Measurements from ENCODE around the gene YPEL2.
"Not testable (repeated sequence)": the region's sequence is repeated elsewhere in the genome, so short reads cannot be mapped to it uniquely, and the experiment has no call there.

YPEL2 gene

DNA sequence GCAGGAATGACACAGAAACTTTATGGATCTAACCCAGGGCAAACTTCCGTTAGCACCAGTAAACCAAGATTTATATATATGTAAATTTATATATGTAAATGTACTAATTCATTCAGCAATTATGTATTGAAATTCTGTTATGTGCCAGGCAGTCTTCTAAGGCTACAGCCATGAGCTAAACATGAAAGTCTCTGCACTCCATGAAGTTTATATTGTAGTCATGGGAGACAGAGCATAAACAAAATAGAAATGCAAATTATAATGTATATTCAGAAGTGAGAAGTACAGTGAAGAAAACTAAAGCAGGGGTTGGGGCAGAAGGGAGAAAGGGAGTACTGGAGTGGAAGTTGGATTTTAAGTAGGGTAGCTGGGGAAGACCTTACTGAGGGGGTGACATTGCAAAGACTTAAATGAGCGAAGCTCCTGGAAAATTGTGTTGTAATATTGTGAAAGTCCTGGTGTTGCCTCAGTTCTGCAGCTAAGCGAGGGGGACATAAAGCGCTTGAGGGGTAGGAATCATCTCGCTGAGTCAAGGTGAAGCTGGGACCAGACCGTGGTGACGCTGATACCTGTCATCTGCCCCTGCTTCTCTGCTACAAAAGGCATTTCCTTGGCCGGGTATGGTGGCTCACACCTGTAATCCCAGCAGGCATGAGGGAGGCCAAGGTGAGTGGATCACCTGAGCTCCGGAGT is 64.8 kb downstream of the YPEL2 start:
- in situ Hi-C loops (cut with MboI; ENCODE audit: low pct_unique_long_range_greater_than_20kb, low sequenced_read_pairs) = no loop called here
- DNase-seq = no peak

DNA sequence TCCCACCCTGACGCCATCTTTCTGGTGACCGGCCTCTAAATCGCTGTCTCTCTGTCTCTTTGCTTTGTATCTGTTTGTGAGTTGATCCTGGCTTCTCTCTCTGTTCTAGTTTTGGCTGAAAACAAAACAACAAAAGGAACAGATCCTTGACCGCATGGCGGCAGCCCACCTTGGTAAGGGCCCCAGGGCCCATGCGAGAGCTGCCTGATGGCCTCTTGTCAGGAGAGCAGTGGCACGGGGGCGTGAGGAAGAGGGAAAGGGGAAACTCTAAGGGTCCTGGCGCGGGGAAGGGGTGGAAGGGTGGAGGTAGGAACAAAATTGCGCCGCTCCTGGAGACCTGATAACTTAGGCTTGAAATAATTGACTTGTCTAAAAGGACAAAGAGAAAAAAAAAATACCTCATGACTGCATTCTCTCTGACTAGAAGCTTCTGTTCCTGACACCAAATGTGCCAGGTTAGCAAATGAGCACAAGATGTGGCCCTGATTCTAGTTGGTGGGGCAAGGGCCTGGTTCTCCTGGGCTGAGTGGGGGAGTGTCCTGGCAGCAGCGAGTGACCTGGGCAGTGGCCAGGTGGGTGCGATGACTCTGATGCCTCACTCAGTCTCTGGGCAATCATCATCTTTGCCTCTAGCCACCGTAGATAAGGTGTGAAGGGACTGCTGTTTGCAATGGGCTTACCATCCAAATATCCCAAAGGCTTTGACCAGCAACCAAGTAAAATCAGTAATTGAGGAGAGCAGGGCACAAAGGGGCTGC is 66.0 kb downstream of the YPEL2 start:
- no peak for DNase-seq
- in situ Hi-C loops (cut with MboI; ENCODE audit: low pct_unique_long_range_greater_than_20kb, low sequenced_read_pairs) = no loop called here

DNA sequence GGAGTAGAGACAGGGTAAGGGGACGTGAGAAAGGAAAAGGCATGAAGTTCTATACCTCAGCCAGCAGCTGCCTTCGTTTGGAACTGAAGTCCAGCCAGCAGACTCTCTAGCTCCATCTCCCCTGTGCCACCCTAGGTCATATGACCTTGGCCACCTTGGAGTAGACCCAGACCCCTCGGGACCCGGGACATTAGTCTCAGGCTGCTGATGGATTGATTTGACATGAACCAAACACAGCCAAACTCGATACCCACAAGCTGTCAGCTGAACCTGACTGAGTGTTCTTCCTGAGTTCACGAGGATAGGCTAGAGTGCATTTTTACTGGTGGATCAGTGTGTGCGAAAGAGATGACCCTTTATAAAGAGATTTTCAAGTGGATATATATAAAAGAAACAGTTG is 68.5 kb downstream of the YPEL2 start:
- in situ Hi-C loops (cut with MboI; ENCODE audit: low pct_unique_long_range_greater_than_20kb, low sequenced_read_pairs) = no loop called here
- DNase-seq = no peak

DNA sequence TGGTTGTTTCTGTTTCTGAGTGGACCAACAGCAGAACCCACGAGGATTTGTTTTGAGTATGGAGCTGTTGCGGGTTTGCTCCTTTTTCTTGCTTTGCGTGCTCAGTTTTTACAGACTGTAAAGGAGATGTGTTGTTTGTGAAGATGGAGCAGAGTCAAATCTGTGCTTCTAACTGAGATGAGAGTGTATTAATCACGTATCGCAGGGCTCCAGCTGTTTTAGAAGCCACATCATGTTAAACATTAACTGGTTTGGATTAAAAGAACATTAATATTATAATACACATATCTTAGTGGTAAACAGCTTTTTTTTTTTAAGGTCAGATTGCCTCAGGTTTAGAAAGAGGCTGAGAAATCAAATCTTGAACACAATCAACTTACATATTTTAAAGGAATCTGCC is 69.4 kb downstream of the YPEL2 start:
- in situ Hi-C loops (cut with MboI; ENCODE audit: low pct_unique_long_range_greater_than_20kb, low sequenced_read_pairs) = no loop called here
- DNase-seq = no peak

DNA sequence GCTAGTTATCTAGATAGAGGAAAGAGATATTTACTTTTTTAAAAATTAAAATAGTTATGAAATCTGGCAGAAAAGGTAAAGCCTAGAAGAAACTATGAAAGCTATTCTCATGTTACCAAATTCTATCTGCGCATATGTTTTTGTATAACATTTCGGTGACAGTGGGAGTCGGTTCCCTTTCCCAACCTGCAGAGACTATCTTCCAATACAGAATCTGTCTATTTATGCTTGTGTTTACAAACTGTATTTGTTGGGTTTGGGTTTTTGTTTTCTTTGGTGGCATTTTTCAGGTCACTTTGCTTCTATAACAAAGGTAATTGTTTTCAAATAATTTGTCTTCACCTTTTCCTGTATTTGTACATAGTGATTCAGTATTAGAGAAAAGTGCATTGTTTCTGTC is 69.8 kb downstream of the YPEL2 start:
- in situ Hi-C loops (cut with MboI; ENCODE audit: low pct_unique_long_range_greater_than_20kb, low sequenced_read_pairs) = no loop called here

DNA sequence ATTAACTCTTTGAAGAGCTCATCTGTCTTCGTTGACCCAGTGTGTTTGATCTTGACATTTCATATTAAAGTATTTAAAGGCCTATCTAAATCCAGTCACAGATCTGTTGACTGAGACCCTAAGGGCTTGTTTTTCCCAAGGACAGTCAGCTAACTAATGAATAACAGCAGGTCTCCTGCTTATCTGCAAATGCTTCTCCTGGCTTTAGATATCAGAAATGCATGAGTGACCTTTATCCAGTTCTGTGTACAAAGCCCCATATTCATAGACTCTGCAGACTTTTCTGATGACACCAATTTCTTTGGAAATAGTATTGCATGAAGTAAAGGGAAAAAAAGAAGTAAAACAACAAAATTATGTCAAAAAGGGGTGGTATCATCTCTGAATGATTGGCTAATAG is 70.3 kb downstream of the YPEL2 start:
- in situ Hi-C loops (cut with MboI; ENCODE audit: low pct_unique_long_range_greater_than_20kb, low sequenced_read_pairs) = no loop called here
- no peak for DNase-seq

More for the DNA sequence above, 69.8 kb downstream of the YPEL2 start:
- DNase-seq = no peak

DNA sequence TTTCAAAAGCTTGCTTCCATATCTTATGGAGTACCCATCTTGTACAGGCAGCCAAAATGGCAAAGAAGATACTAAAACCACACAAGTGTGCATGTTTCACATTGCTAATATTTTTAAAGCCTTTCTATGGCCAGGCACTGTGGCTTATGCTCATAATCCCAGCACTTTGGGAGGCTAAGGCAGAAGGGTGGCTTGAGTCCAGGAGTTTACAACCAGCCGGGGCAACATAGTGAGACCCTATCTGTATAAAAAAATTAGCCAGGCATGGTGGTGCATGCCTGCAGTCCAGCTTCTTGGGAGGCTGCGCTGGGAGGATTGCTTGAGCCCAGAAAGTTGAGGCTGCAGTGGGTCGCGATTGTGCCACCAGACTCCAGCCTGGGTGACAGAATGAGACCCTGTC is 71.3 kb downstream of the YPEL2 start:
- in situ Hi-C loops (cut with MboI; ENCODE audit: low pct_unique_long_range_greater_than_20kb, low sequenced_read_pairs) = no loop called here
- no peak for DNase-seq

DNA sequence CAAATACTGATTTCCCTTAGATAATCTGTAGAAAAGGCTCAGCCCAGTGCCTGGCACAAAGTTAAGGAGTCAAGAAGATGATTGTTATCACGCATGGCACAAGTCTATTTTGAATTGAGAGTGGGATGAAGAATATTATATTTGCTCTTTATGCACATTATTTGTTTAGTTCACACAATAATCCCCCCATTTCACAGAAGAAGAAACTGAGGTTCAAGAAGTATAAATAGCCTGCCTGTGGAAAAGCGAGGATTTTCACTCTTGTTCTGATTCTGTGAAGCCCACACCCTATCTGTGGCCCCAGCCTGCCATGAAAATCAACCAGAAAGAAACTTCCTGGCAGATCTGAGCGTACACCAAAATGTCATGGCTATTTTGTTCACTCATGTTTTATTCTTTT is 73.0 kb downstream of the YPEL2 start:
- in situ Hi-C loops (cut with MboI; ENCODE audit: low pct_unique_long_range_greater_than_20kb, low sequenced_read_pairs) = no loop called here

DNA sequence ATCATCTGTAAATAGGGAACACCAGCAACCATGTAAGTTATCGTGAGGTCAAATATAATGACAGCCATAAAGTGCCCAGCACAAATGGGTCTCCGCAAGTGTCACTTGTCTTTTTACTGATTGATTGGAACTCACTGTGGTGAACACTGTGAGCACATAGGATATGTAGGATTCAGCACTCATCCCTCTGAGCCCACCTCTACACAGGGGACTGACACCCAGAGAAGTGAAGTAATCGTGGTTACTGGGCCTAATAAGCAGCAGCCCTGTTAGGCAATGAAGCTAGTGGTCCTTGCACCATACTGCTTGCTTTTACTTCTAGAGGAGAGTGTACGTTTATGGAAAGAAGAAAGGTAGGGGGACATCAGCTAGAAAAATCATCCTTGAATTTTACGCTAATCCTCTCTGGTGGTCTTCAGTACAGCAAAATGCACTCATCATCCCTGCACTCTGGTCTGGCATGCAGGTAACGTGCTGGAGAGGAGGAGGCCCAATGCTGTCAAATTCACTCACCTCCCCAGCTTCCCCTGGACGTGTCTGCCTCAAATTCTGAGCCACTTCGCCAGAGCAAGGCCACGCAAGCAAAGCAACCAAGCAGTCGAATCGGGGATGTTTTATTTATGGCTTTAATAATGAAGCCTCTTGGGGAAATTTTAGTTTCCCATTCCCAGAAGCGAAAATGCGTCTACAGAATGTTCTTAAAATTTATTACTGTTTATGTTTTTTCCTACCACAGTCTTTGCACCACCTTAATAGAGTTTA is 74.7 kb downstream of the YPEL2 start:
- in situ Hi-C loops (cut with MboI; ENCODE audit: low pct_unique_long_range_greater_than_20kb, low sequenced_read_pairs) = no loop called here
- no peak for DNase-seq

More for the DNA sequence above, 73.0 kb downstream of the YPEL2 start:
- no peak for DNase-seq

DNA sequence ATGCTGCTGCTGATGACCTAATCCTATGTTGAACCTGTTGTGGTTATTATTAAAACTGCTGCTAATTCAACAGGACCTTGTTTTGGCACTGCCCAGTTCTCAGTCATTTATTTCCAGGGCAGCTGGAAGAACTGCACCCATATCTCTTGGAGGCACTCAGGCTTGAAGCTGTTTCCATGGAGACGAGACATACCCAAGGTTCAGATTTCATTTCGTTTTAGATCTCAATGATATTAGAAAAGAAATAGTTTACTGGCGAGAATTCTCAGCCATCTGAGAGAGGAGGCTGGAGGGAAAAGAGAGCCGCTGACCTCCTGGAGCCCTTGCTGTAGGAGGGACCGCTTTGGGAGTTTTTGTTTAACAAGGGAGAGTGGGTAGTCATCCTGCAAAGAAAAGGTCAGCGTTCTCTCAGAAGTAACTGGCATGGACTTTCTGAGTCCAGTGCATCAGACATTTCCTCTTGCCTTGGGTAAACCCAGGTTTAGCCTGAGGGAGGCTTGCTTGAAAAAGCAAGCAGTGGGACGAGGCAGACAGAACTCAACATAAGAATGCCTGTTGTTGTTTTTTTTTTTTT is 75.4 kb downstream of the YPEL2 start:
- no peak for DNase-seq
- in situ Hi-C loops (cut with MboI; ENCODE audit: low pct_unique_long_range_greater_than_20kb, low sequenced_read_pairs) = no loop called here

DNA sequence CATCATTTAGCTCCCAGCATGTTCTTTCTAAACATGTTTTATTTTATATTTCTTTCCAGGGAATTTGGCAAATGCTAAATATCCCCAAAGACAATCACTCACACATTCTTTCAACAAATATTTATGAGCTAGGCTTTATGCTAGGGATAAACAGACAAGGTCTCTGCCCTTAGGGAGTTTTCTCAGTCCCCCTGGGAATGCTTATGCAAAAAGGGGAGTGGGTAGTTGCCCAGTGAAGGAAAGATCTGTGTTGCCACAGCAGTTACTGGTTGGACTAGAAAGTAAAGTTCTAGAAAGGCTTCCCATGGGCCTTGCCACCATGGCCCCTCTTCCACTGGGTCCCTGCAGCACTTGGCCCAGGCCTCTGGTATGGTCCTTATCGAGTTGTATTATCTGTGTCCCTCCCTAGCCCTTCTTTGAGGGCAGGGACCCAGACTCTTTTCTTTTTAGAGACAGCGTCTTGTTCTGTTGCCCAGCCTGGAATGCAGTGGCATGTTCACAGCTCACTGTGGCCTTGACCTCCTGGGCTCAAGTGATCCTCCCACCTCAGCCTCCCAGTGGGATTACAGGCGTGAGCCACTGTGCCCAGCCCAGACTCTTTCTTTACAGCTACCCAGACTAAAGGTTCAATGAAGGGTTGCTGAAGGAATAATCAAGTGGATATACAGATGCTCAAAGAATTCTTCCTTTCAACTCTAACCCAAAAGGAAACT is 78.0 kb downstream of the YPEL2 start:
- in situ Hi-C loops (cut with MboI; ENCODE audit: low pct_unique_long_range_greater_than_20kb, low sequenced_read_pairs) = no loop called here
- no peak for DNase-seq

DNA sequence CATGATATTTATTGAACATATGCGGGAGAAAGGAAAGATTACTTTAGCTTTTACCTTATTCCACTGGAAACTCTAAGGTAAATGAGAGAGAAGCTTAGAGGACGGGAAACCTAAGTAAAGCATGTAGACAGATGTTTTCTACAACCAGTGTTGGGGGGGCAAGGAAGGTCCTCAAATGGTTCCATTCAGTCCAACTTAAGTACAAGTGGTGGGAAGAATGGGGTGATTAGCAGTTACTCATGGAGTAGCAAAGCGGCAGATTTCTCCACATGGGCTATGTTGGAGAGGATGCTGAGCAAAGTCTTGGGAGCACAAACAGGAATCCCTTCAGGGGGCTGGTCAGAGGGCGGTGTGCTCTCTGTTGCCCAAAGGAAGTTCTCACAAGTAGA is 78.6 kb downstream of the YPEL2 start:
- DNase-seq = no peak
- in situ Hi-C loops (cut with MboI; ENCODE audit: low pct_unique_long_range_greater_than_20kb, low sequenced_read_pairs) = no loop called here

DNA sequence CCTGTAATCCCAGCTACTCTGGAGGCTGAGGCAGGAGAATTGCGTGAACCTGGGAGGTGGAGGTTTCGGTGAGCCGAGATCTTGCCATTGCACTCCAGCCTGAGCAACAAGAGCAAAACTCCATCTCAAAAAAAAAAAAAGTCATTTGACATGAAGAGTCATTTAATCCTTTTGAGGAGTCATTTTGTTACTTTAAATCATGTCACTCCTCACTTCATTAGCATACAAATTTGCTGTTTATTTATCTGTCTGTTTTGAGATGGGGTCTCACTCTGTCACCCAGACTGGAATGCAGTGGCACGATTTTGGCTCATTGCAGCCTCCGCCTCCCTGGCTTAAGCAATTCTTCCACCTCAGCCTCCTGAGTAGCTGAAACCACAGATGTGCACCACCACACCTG is 81.0 kb downstream of the YPEL2 start:
- in situ Hi-C loops (cut with MboI; ENCODE audit: low pct_unique_long_range_greater_than_20kb, low sequenced_read_pairs) = not testable (repeated sequence)

DNA sequence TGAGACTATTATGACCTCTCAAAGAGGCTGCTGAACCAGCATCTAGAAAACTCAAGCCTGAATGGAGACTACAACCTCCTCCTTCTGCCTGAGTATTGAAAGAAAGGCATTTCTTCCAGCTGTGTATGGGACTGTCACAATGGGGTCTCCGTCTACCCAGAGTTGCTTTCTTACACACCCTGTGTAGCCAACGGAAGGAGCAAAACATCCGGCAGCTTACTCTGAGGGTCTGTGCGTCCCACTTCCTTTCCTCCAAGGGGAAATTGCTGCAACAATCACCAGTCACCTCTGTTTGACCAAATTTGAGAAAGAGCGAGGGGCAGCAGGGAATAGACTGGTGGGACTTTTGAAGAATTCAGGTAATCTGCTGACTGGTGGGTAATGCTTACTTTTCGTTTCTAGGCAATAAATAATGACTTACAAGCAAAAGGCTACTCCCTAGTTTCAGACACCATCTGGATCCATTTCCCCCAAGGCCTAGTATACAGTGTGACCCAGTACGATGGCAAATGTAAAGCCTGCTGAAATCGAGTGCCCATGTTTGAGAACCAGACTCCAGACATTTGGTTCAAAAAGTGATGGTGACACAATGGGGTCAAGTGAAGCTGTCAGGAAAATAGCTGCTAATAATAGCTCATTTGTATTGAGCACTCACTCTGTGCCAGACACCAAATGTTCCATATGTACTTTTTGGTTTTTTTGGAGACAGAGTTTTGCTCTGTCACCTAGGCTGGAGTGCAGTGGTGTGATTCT is 81.7 kb downstream of the YPEL2 start:
- no peak for DNase-seq
- in situ Hi-C loops (cut with MboI; ENCODE audit: low pct_unique_long_range_greater_than_20kb, low sequenced_read_pairs) = no loop called here

More for the DNA sequence above, 81.0 kb downstream of the YPEL2 start:
- not testable (repeated sequence) for DNase-seq

DNA sequence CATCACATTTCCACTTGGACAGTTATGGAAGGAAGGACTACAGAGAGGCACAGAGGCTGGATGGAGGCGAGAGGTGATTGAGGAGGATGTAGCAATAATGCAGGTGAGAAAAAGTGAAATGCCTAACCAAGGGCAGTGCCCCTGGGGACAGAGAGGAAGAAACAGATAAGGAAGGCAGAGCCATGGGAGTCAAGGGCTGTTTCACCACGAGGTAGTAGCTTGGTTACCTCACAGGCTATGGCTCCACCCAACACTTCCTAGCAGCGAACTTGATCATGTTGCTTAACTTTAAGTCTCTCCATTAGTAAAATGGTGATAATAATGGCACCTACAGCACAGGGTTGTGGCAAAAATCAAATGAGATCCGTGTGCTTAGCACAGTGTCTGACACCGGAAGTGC is 83.9 kb downstream of the YPEL2 start:
- in situ Hi-C loops (cut with MboI; ENCODE audit: low pct_unique_long_range_greater_than_20kb, low sequenced_read_pairs) = no loop called here
- DNase-seq = no peak

DNA sequence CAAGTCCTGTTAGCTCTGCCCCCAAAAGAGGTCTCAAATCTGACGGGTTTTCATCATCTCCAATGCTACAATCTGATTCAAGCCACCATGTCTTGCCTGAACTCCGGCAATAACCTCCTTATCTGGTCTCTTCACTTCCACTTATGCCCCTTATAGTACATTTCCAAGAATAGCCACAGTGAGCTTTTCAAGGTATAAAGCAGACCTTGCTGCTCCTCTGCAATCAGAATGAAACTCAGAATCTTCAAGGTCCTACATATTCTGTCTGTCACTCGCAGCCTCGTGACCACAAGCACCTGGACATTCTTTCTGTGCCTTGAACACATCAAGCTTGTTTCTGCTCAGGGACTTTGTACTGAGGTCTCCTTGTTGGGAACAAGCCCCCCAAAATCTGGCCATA is 84.7 kb downstream of the YPEL2 start:
- in situ Hi-C loops (cut with MboI; ENCODE audit: low pct_unique_long_range_greater_than_20kb, low sequenced_read_pairs) = no loop called here
- no peak for DNase-seq

DNA sequence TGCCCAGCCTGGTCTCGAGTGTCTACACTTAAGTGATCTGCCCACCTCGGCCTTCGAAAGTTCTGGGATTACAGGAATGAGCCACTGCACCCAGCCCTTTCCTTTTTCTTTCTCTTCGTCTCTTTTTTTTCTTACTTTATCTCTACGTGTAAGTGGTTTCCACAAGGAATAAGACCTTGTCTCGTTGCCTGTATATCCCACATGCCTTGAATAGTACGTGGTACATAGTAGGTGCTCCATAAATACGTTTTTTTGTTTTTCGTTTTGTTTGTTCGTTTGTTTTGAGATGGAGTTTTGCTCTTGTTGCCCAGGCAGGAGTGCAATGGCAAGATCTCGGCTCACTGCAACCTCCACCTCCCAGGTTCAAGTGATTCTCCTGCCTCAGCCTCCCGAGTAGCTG is 86.0 kb downstream of the YPEL2 start:
- DNase-seq = no peak
- in situ Hi-C loops (cut with MboI; ENCODE audit: low pct_unique_long_range_greater_than_20kb, low sequenced_read_pairs) = no loop called here

DNA sequence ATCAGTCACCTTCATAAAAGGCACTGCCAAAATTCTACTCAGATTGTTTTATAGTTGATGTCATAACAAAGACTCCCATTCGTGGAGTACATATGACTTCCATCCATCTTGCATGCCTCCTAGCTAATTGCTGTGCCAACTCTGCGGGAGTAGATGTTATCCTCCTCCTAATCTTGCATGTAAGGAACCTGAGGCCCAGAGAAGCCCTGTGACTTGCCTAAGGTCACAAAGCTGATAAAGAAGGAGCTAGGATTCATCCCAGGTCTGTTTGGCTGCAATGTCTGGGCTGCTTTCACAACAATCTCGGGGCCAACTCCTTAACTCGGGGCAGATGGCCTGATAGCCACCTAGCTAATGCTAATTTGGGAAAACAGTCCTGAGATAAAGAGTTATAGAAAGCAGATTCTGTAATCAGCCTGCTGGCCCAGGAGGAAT is 87.3 kb downstream of the YPEL2 start:
- no peak for DNase-seq
- in situ Hi-C loops (cut with MboI; ENCODE audit: low pct_unique_long_range_greater_than_20kb, low sequenced_read_pairs) = no loop called here

DNA sequence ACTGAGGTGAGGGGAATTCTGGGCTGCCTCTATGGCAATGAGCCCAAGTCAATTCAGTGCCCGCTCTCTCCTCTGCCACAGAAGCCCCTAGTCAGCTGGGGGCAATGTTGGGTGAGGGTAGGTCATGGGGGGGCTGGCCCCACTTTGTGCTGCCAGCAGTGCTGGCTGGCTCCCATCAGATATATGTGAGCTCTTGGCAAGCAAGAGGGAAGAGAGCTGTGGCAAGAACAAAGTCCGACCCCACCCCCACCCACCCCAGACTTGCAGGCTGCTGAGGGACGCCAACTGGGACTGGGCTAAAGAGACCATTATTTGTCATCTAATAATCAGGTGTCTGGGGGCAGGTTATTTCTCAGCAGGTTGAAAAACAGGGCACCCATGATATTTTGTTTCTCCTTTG is 89.4 kb downstream of the YPEL2 start:
- in situ Hi-C loops (cut with MboI; ENCODE audit: low pct_unique_long_range_greater_than_20kb, low sequenced_read_pairs) = no loop called here
- DNase-seq = no peak
